Measurements from ENCODE around the gene CAMSAP3. TPM values are rescaled to one million over a fixed set of nuclear protein-coding genes. Genes with fewer than 3 reads are reported as not detected.

Gene CAMSAP3
- total RNA-seq, 6 experiments from 2014 or later = 21.8 to 31.9 (median 23.4) TPM

DNA sequence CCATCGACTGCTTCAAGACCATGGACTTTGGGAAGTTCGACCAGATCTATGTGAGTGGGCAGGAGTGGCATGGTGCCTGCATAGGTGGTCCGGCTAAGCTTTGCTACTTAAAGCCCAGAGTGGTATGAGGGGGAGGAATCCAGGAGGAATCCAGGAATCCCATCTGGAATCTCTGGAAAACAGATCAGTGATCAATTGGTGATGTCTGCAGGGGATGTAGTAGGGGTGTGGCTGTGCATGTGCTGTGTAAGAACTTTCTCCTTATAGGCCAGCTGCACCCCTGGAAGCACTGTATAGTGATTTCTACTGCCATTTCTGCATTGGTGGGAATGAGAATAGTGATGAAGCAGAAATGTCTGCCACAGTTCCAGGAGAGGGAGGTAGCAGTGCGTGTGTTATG lies 36.6 kb upstream of the CAMSAP3 start:
- intact Hi-C loops (cut with DNase I) = no loop called here
- ATAC-seq (no peak), DNase-seq (no peak)
- no peaks in the 10 kb centered on the region for H3K27me3 ChIP-seq
- H3K36me3 ChIP-seq = peaks cover 0 to 43% (median 6%) of the 10 kb centered on the region in 4 donors
- no peak overlapping the region for H3K4me3 ChIP-seq
- no peak overlapping the region for H3K27ac ChIP-seq
- 50% methylated on average over 2 of the region's 4 CpGs for WGBS (ENCODE audit: insufficient coverage, low coverage, low lambda C conversion rate, missing lambda C conversion rate)
- no peaks in the 10 kb centered on the region for H3K9me3 ChIP-seq
- TF ChIP-seq CTCF (IDR thresholded peaks at IDR 0.05) (no peak), POLR2A (IDR thresholded peaks at IDR 0.05) (no peak)
- H3K4me1 ChIP-seq = no peaks in the 10 kb centered on the region

DNA sequence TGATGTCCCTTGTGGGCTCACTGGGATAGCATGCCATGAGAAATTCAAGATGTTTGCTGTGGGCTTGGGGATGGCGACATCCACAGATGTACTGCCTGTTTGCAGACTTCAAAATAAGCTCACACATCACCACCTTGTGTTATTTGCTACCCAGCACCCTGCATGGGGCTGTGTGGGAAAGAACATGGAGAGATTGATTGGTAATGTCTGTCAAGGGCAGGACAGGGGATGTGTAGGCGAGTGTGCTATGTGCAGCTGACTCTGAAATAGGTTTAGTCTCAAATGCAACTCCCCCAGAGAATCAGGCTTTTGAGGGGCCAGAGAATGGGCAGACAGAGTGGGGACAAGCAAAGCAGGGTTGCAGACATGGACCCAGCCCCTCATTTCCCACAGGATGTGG lies 35.4 kb upstream of the CAMSAP3 start:
- Histone ChIP-seq H3K4me3 (no peak overlapping the region), H3K27ac (no peak overlapping the region), H3K36me3 (peaks cover 0 to 37% (median 6%) of the 10 kb centered on the region in 4 donors), H3K4me1 (no peaks in the 10 kb centered on the region), H3K9me3 (no peaks in the 10 kb centered on the region), H3K27me3 (no peaks in the 10 kb centered on the region)
- TF ChIP-seq POLR2A (IDR thresholded peaks at IDR 0.05) (no peak), CTCF (IDR thresholded peaks at IDR 0.05) (no peak)
- DNase-seq (no peak), ATAC-seq (no peak)
- intact Hi-C loops (cut with DNase I) = no loop called here
- 75% methylated on average over 1 of the region's 2 CpGs for WGBS (ENCODE audit: insufficient coverage, low coverage, low lambda C conversion rate, missing lambda C conversion rate)

DNA sequence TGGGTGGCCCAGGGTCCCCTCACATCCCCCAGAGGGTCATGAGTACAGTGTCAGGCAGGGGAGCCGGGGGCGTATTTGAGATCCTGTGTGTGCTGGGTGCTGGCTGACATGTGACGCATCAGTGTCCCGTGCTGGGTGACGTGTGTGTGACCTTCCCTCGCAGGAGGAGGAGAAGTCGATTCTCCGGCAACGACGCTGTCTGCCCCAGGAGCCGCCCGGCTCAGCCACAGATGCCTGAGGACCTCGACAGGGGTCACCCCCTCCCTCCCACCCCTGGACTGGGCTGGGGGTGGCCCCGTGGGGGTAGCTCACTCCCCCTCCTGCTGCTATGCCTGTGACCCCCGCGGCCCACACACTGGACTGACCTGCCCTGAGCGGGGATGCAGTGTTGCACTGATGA lies 34.3 kb upstream of the CAMSAP3 start:
- no peaks in the 10 kb centered on the region for H3K9me3 ChIP-seq
- peaks cover 0 to 33% (median 6%) of the 10 kb centered on the region in 4 donors for H3K36me3 ChIP-seq
- H3K27me3 ChIP-seq = no peaks in the 10 kb centered on the region
- no peaks in the 10 kb centered on the region for H3K4me1 ChIP-seq
- no CpG with 5 or more reads among the region's 17 CpGs for WGBS (ENCODE audit: insufficient coverage, low coverage, low lambda C conversion rate, missing lambda C conversion rate)
- H3K27ac ChIP-seq = no peak overlapping the region
- ATAC-seq (peak in 1 of 4 donors; percentile 23), DNase-seq (no peak)
- no peak overlapping the region for H3K4me3 ChIP-seq
- intact Hi-C loops (cut with DNase I) = no loop called here
- TF ChIP-seq CTCF (IDR thresholded peaks at IDR 0.05) (no peak), POLR2A (IDR thresholded peaks at IDR 0.05) (no peak)

DNA sequence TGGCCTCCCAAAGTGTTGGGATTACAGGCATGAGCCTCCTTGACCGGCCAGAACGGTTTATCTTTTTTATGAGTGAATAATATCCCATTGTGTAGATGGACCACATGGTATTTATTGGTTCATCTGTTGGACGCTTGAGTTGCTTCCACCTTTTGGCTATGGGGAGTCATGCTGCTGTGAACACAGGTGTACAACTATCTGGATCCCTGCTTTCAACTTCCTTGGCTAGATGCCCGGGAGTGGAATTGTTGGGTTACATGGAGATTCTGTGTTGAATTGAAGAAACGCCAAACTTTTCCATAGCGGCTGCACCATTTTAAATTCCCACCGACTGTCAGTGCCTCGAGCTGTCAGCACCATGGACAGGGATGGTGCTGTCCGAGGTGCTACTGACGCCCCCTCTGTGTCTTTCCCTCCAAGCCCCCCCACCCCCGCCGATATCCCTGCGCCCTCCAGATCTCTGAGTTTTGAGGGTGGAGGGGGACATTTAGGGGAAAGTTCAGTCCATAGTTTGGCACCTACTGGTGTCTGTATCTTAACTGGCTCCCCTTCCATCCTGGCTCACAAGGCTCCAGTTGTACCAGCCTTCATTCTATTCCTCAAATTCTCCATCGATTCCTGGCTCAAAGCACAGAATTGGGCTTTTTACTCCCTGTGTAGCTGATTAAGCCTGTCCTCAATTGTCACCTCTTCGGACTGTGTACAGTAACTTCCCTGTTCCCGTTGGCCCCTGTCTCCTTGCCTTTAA lies 32.8 kb upstream of the CAMSAP3 start:
- DNase-seq = no peak
- no peak for TF ChIP-seq POLR2A (IDR thresholded peaks at IDR 0.05)
- TF ChIP-seq CTCF (IDR thresholded peaks at IDR 0.05) = no peak
- 63% methylated on average over 13 of the region's 16 CpGs for WGBS (ENCODE audit: insufficient coverage, low coverage, low lambda C conversion rate, missing lambda C conversion rate)
- intact Hi-C loops (cut with DNase I) = no loop called here
- ATAC-seq = no peak
- Histone ChIP-seq H3K4me1 (no peaks in the 10 kb centered on the region), H3K27ac (no peak overlapping the region), H3K4me3 (no peak overlapping the region), H3K36me3 (peaks cover 0 to 20% (median 3%) of the 10 kb centered on the region in 4 donors), H3K27me3 (no peaks in the 10 kb centered on the region), H3K9me3 (no peaks in the 10 kb centered on the region)
